NCI-H1417 (cell line): ENCODE data around the gene RNU7-1.

ENCODE experiments used
- DNase-seq, 3 experiments: peaks; one replicate each; lab custom pipeline; 2025; lab: John Stamatoyannopoulos, UW

The RNU7-1 gene

GRCh38 chr12:6964605-6965025 lies 21.0 kb downstream of the RNU7-1 start:
- DNase-seq, result no peak

- peak; percentile 70 to 88 (median 88) for DNase-seq
These were observed 21.5 kb downstream of the RNU7-1 start for GRCh38 chr12:6965026-6965661.

GRCh38 chr12:6965714-6966113 lies 22.1 kb downstream of the RNU7-1 start:
- DNase-seq, result no peak

- no peak for DNase-seq
These were observed 22.7 kb downstream of the RNU7-1 start for GRCh38 chr12:6966351-6966750.

- no peak for DNase-seq
These were observed 24.1 kb downstream of the RNU7-1 start for GRCh38 chr12:6967651-6968100.

GRCh38 chr12:6968426-6968825 lies 24.8 kb downstream of the RNU7-1 start:
- DNase-seq, result no peak

GRCh38 chr12:6970096-6970527 lies 26.5 kb downstream of the RNU7-1 start:
- peak in 1 of 3 experiments; percentile 55 for DNase-seq

- no peak for DNase-seq
These were observed 30.6 kb downstream of the RNU7-1 start for GRCh38 chr12:6974180-6974579.

- no peak for DNase-seq
These were observed 31.8 kb downstream of the RNU7-1 start for GRCh38 chr12:6975297-6976032.

- no peak for DNase-seq
These were observed 34.0 kb downstream of the RNU7-1 start for GRCh38 chr12:6977653-6978052.

- no peak for DNase-seq
These were observed 34.6 kb downstream of the RNU7-1 start for GRCh38 chr12:6978188-6978587.

GRCh38 chr12:6978611-6979011 lies 35.0 kb downstream of the RNU7-1 start:
- DNase-seq, result no peak

GRCh38 chr12:6979021-6979420 lies 35.4 kb downstream of the RNU7-1 start:
- DNase-seq, result no peak

GRCh38 chr12:6979453-6979852 lies 35.8 kb downstream of the RNU7-1 start:
- no peak for DNase-seq

- no peak for DNase-seq
These were observed 36.5 kb downstream of the RNU7-1 start for GRCh38 chr12:6980075-6980474.

GRCh38 chr12:6980740-6981139 lies 37.1 kb downstream of the RNU7-1 start:
- DNase-seq, result no peak

GRCh38 chr12:6981152-6982052 lies 37.8 kb downstream of the RNU7-1 start:
- DNase-seq, result no peak

GRCh38 chr12:6982532-6982931 lies 38.9 kb downstream of the RNU7-1 start:
- DNase-seq, result no peak

GRCh38 chr12:6987956-6988553 lies 44.4 kb downstream of the RNU7-1 start:
- no peak for DNase-seq
